Measurements from ENCODE around the gene ATXN10. TPM values are rescaled to one million over a fixed set of nuclear protein-coding genes. Genes with fewer than 3 reads are reported as not detected.

The ATXN10 gene
- total and polyA plus RNA-seq, 3 donors from 2014 or later, result 171 to 204 (median 176) TPM

DNA sequence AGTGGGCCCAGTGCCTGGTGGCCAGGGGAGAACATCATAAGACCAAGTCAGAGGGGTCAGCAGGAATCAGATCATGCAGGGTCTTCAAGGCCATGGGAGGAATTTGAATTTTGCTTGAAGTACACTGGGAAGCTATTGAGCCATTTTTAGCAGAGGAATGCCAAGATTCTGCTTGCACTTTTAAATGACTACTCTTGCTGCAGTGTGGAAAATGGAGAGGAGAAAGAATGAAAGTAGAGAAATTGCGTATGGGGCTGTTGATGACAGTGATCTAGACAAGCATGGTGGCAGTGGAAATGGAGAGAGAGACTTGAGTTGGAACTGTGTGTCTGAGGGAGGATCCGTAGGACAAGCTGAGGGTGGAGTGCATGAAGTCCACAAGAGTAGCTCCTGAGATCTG lies 177.3 kb downstream of the ATXN10 start:
- no peak for DNase-seq
- H3K27ac ChIP-seq, result no peak overlapping the region
- H3K36me3 ChIP-seq (ENCODE audit: low read depth, missing control alignments), result no peaks in the 10 kb centered on the region
- no peaks in the 10 kb centered on the region for H3K27me3 ChIP-seq
- no peak for TF ChIP-seq POLR2A (IDR thresholded peaks at IDR 0.05)
- TF ChIP-seq, protein P1, sequence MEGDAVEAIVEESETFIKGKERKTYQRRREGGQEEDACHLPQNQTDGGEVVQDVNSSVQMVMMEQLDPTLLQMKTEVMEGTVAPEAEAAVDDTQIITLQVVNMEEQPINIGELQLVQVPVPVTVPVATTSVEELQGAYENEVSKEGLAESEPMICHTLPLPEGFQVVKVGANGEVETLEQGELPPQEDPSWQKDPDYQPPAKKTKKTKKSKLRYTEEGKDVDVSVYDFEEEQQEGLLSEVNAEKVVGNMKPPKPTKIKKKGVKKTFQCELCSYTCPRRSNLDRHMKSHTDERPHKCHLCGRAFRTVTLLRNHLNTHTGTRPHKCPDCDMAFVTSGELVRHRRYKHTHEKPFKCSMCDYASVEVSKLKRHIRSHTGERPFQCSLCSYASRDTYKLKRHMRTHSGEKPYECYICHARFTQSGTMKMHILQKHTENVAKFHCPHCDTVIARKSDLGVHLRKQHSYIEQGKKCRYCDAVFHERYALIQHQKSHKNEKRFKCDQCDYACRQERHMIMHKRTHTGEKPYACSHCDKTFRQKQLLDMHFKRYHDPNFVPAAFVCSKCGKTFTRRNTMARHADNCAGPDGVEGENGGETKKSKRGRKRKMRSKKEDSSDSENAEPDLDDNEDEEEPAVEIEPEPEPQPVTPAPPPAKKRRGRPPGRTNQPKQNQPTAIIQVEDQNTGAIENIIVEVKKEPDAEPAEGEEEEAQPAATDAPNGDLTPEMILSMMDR (IDR thresholded peaks at IDR 0.05), result no peak
- H3K9me3 ChIP-seq, result no peaks in the 10 kb centered on the region
- intact Hi-C loops (cut with DNase I; ENCODE audit: low total_unique reads), result no loop called here
- 96% methylated on average over 2 of the region's 2 CpGs for WGBS, 2 donors
- H3K4me1 ChIP-seq, result no peaks in the 10 kb centered on the region
- no peak overlapping the region for H3K4me3 ChIP-seq

DNA sequence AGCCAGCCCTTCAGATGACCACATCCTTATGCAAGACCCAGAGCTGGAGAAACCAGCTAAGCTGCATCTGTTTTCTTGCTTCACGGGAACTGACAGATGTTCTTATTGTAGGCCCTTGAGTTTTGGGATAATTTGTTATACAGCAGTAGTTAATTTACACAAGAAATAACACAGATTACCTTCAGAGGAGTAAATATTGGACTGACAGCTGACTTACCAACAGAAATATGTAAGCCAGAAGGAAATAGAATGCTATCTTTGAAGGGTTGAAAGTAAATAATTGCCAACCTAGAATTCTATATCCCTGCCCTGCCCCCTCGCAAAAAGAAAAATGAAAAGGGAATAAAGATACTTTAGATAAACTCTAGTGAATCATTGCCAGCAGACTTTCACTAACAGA lies 181.2 kb downstream of the ATXN10 start:
- Histone ChIP-seq H3K27ac (no peak overlapping the region), H3K4me3 (no peak overlapping the region), H3K27me3 (no peaks in the 10 kb centered on the region), H3K36me3 (ENCODE audit: low read depth, missing control alignments) (no peaks in the 10 kb centered on the region), H3K4me1 (no peaks in the 10 kb centered on the region), H3K9me3 (no peaks in the 10 kb centered on the region)
- DNase-seq, result no peak
- WGBS, 2 donors, result 48 to 94% methylated on average over 2 of the region's 2 CpGs
- intact Hi-C loops (cut with DNase I; ENCODE audit: low total_unique reads), result no loop called here
- TF ChIP-seq, protein P1 (IDR thresholded peaks at IDR 0.05), result no peak
- TF ChIP-seq POLR2A (IDR thresholded peaks at IDR 0.05), result no peak

DNA sequence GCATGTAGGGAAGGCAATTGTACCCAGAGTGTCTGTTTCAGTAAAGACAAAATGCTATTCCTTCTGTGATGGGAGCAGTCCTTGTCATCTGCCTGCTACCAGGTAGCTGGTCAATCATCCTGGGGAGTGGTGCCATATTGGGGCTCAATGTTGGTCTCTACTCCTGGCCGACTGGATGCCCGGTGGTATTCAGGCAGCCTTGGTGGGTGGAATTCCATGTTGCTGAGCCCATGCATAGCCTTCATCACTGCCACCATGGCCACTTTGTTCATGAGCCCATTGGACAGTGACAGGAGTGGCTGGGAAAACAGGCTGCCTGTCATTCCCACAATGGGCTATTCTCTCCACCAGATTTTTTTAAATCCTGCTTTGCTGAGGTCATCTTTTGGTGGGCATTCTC lies 184.3 kb downstream of the ATXN10 start:
- Histone ChIP-seq H3K4me3 (no peak overlapping the region), H3K4me1 (no peaks in the 10 kb centered on the region), H3K27ac (no peak overlapping the region), H3K27me3 (no peaks in the 10 kb centered on the region), H3K36me3 (ENCODE audit: low read depth, missing control alignments) (no peaks in the 10 kb centered on the region), H3K9me3 (no peaks in the 10 kb centered on the region)
- TF ChIP-seq, protein P1 (IDR thresholded peaks at IDR 0.05), result no peak
- TF ChIP-seq POLR2A (IDR thresholded peaks at IDR 0.05), result no peak
- intact Hi-C loops (cut with DNase I; ENCODE audit: low total_unique reads), result no loop called here
- DNase-seq, result no peak
- WGBS, 2 donors, result 83 to 92% methylated on average over 2 of the region's 2 CpGs

DNA sequence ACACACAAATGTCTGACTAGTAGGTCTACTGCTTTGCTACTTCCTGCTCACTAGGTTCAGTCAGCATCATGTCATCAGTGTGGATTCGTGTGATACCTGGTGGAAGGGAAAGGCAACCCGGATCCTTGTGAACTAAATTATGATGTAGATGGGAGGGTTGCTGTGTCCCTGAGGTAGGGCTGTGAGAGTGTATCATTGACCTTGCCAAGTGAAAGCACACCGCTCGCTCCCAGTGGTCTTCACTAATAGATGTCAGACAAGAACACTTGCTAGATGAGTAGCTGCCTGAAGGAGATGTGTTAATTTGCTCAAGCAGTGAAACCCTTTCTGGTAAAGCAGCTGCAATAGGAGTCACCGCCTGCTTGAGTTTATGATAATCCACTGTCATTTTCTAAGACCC lies 185.9 kb downstream of the ATXN10 start:
- no peak for TF ChIP-seq POLR2A (IDR thresholded peaks at IDR 0.05)
- TF ChIP-seq, protein P1 (IDR thresholded peaks at IDR 0.05), result no peak
- Histone ChIP-seq H3K4me3 (no peak overlapping the region), H3K36me3 (ENCODE audit: low read depth, missing control alignments) (no peaks in the 10 kb centered on the region), H3K4me1 (no peaks in the 10 kb centered on the region), H3K9me3 (no peaks in the 10 kb centered on the region), H3K27me3 (no peaks in the 10 kb centered on the region), H3K27ac (no peak overlapping the region)
- WGBS, 2 donors, result 96% methylated on average over 5 of the region's 5 CpGs
- no peak for DNase-seq
- intact Hi-C loops (cut with DNase I; ENCODE audit: low total_unique reads), result no loop called here
